ENCODE results near the gene PEX3. TPM values are rescaled to one million over a fixed set of nuclear protein-coding genes. Genes with fewer than 3 reads are reported as not detected.

Gene PEX3
- total and polyA plus RNA-seq, 2 of the 4 experiments (the other 2 are of a cell fraction), result 13.3 to 13.7 TPM

GRCh38 chr6:143478479-143479062 lies 28.0 kb downstream of the PEX3 start:
- CTCF ChIA-PET, result interaction anchor here (0.5 to 0.7 kb wide), 2 partner anchors 29 to 665 kb away, joined by 3 to 6 read pairs; no protein-coding TSS in a partner anchor

More at GRCh38 chr6:143478479-143479062, 28.0 kb downstream of the PEX3 start:
- no TSS peak for BruUV-seq (replicated peaks)
- in situ Hi-C loops (cut with MboI; ENCODE audit: low sequenced_read_pairs) (no loop called here), dilution Hi-C loops (cut with HindIII; ENCODE audit: low sequenced_read_pairs, unreplicated experiment) (no loop called here), intact Hi-C loops (cut with micrococcal nuclease) (no loop called here)
- Histone ChIP-seq H2AK9ac (replicated peaks; ENCODE audit: low read depth, low read length, poor library complexity) (no peak overlapping the region), H3K9ac (ENCODE audit: low read depth, low read length) (no peak overlapping the region), H3K9me3 (ENCODE audit: control insufficient read depth, insufficient read depth, low read length) (no peaks in the 10 kb centered on the region), H3K4me3 (ENCODE audit: insufficient read depth, low read depth, low read length) (no peak overlapping the region), H4K91ac (ENCODE audit: insufficient read depth, low read depth, low read length) (no peak overlapping the region), H2BK15ac (ENCODE audit: low read depth, low read length) (no peak overlapping the region), H3K27ac (ENCODE audit: insufficient read depth, low read length) (no peak overlapping the region), H3K18ac (ENCODE audit: low read depth, low read length) (no peak overlapping the region), H3K4ac (ENCODE audit: low read depth, low read length) (no peak overlapping the region), H2BK20ac (ENCODE audit: low read depth, low read length) (no peak overlapping the region), H4K8ac (ENCODE audit: low read depth in 2 of 2, low read length in 2 of 2) (no peak overlapping the region), H3K14ac (replicated peaks; ENCODE audit: low read depth, low read length) (no peak overlapping the region), H2AK5ac (ENCODE audit: low read depth, low read length) (no peak overlapping the region), H3K79me1 (ENCODE audit: low read depth in 1 of 2, low read length in 2 of 2) (no peaks in the 10 kb centered on the region), H4K5ac (ENCODE audit: low read depth, low read length) (no peak overlapping the region), H4K20me1 (ENCODE audit: insufficient read depth, low read length) (no peaks in the 10 kb centered on the region), H3K4me1 (ENCODE audit: control insufficient read depth, insufficient read depth, low read length) (no peaks in the 10 kb centered on the region), H2BK120ac (ENCODE audit: low read depth, low read length) (no peak overlapping the region), H3K27me3 (ENCODE audit: control insufficient read depth, insufficient read depth, low read length) (no peaks in the 10 kb centered on the region), H3K9me1 (ENCODE audit: insufficient read depth, low read length) (no peaks in the 10 kb centered on the region), H3K36me3 (ENCODE audit: control insufficient read depth, insufficient read depth, low read length) (peaks cover 9% of the 10 kb centered on the region), H2AFZ (replicated peaks; ENCODE audit: low read length, poor library complexity) (no peak overlapping the region), H2BK5ac (ENCODE audit: low read depth, low read length, poor library complexity, severe bottlenecking) (no peak overlapping the region), H3K23ac (ENCODE audit: low read depth, low read length) (no peak overlapping the region), H3K56ac (ENCODE audit: extremely low read depth, insufficient read depth, low read length) (no peak overlapping the region), H3K4me2 (ENCODE audit: low read depth, low read length) (no peak overlapping the region)
- TF ChIP-seq MXI1 (IDR thresholded peaks at IDR 0.05; ENCODE audit: borderline replicate concordance, low read depth, low read length) (no peak), POLR2A (IDR thresholded peaks at IDR 0.05; ENCODE audit: low read depth, low read length) (no peak), CTCF (conservative IDR thresholded peaks at IDR 0.05; ENCODE audit: low read depth, low read length) (no peak), MAFK (IDR thresholded peaks at IDR 0.05; ENCODE audit: low read depth, low read length) (peak; percentile 87), ELK1 (IDR thresholded peaks at IDR 0.05; ENCODE audit: borderline replicate concordance, low read depth, low read length) (no peak), CHD1 (IDR thresholded peaks at IDR 0.05; ENCODE audit: low read depth, low read length) (no peak), RFX5 (IDR thresholded peaks at IDR 0.05; ENCODE audit: low read depth, low read length) (no peak)
- WGBS, 2 experiments (ENCODE audit: extremely low coverage in 2 of 2, insufficient read length in 1 of 2), result no CpG with 5 or more reads among the region's 3 CpGs
- DNase-seq (no peak), ATAC-seq (ENCODE audit: low read depth) (no peak)
- POLR2A ChIA-PET (ENCODE audit: unreplicated experiment), result no interaction called here
